ENCODE measurements around the gene ALK. TPM values are rescaled to one million over a fixed set of nuclear protein-coding genes. Genes with fewer than 3 reads are reported as not detected.

The ALK gene
- total and polyA plus RNA-seq, 10 of the 15 experiments (the other 5 are each of a cell fraction or from before 2014, with no cell fraction given), result 0.11 TPM; not detected in 9

- Histone ChIP-seq H3K36me3 (ENCODE audit: control insufficient read depth in 2 of 2, insufficient read depth in 2 of 2, low read length in 1 of 2) (no peaks in the 10 kb centered on the region), H3K4me3 (no peak overlapping the region), H3K4me1 (ENCODE audit: control insufficient read depth, insufficient read depth, low read length) (peaks cover 6% of the 10 kb centered on the region), H3K9me3 (replicated peaks; ENCODE audit: control insufficient read depth, insufficient read depth, low read length) (no peaks in the 10 kb centered on the region), H3K4me2 (ENCODE audit: control insufficient read depth, insufficient read depth) (no peak overlapping the region), H3K79me2 (ENCODE audit: control insufficient read depth, insufficient read depth, low read length) (no peaks in the 10 kb centered on the region), H3K9ac (ENCODE audit: control insufficient read depth, insufficient read depth, low read length) (no peak overlapping the region), H4K20me1 (ENCODE audit: control insufficient read depth, insufficient read depth) (no peaks in the 10 kb centered on the region), H3K27me3 (replicated peaks in 1 of 2; ENCODE audit: control insufficient read depth in 2 of 2, insufficient read depth in 2 of 2, low read length in 1 of 2) (no peaks in the 10 kb centered on the region), H3K27ac (ENCODE audit: control insufficient read depth, insufficient read depth) (no peak overlapping the region), H2AFZ (ENCODE audit: control insufficient read depth, low read depth, low read length) (no peak overlapping the region)
- no TSS peak for BruUV-seq (replicated peaks)
- ChIA-PET CTCF (no interaction called here), POLR2A (no interaction called here), SMC1A (ENCODE audit: uncharacterized antibody, unreplicated experiment) (interaction anchor here (0.6 to 0.7 kb wide), 2 partner anchors 19 to 577 kb away, joined by 3 read pairs; no protein-coding TSS in a partner anchor), RAD21 (ENCODE audit: unreplicated experiment) (no interaction called here)
- FAIRE-seq, result no peak
- intact Hi-C loops (cut with micrococcal nuclease; ENCODE audit: unreplicated experiment), result no loop called here
- ATAC-seq, result no peak; the same call in 2 of the 3 replicates
- 0% methylated on average over 1 of the region's 1 CpG for WGBS (ENCODE audit: insufficient coverage, insufficient replicate concordance, low lambda C conversion rate, missing lambda C conversion rate)
- DNase-seq (ENCODE audit: low read depth, low spot score), result no peak
- in situ Hi-C loops (cut with MboI), result no loop called here
- no peak for TF ChIP-seq CEBPZ (IDR thresholded peaks at IDR 0.05; ENCODE audit: low read depth, low read length)
- TF ChIP-seq NRF1 (conservative IDR thresholded peaks at IDR 0.05; ENCODE audit: low read depth, low read length), result no peak
- no peak for TF ChIP-seq ZNF207 (IDR thresholded peaks at IDR 0.05; ENCODE audit: borderline replicate concordance)
Measured at GRCh38 chr2:29864988-29865387, 56.4 kb downstream of the ALK start.

Measured in GM12878 (cell line).